Body of pancreas (tissue), 4 donors: ENCODE measurements around the gene NUP205. TPM values are rescaled to one million over a fixed set of nuclear protein-coding genes. Genes with fewer than 3 reads are reported as not detected.

ENCODE experiments used
- ATAC-seq: fragments of 150-250 bp; one replicate; pipeline ENCODE4 v1.9.1; 2016
- DNase-seq, 4 donors: peaks; one replicate each; pipeline ENCODE4 v3.0.0-alpha.2; 2019
- H3K27ac ChIP-seq, 4 donors: fragments of 200-600 bp; sonication (generic); 1 replicate in 3 of 4; 2 replicates in 1 of 4; pipeline versions ENCODE4 v1.5.1 to v1.6.1; 2016 to 2019; ENCODE audit warnings: mild to moderate bottlenecking in 1 of 4, mixed read lengths in 1 of 4, moderate library complexity in 1 of 4
- H3K27me3 ChIP-seq, 2 donors: fragments of 200-600 bp; sonication (generic); one replicate each; pipeline ENCODE4 v1.6.0; 2016; ENCODE audit warnings: mild to moderate bottlenecking in 1 of 2
- H3K36me3 ChIP-seq, 2 donors: fragments of 200-600 bp; sonication (generic); replicated peaks in 1 of 2; 2 replicates each; pipeline ENCODE4 v1.5.1; 2016; ENCODE audit warnings: low read depth in 2 of 2; ENCODE audit not compliant: insufficient read depth in 1 of 2
- H3K4me1 ChIP-seq: fragments of 200-600 bp; sonication (generic); one replicate; pipeline ENCODE4 v1.6.0; 2016
- H3K4me3 ChIP-seq, 2 donors: fragments of 200-600 bp; sonication (generic); 1 replicate in 1 of 2; 2 replicates in 1 of 2; pipeline ENCODE4 v1.5.1; 2016 to 2019
- H3K9me3 ChIP-seq, 3 donors: fragments of 200-600 bp; sonication (generic); 1 replicate in 2 of 3; 2 replicates in 1 of 3; pipeline ENCODE4 v1.5.1; 2016
- CTCF ChIP-seq, 7 experiments: fragments of 450-650 bp in 4 of 7; fragments of 200-600 bp in 3 of 7; sonication (generic) in 3 of 7; IDR thresholded peaks; one replicate each; pipeline ENCODE4 v1.5.1; 2016 to 2019; ENCODE audit warnings: antibody characterized with exemption in 7 of 7
- POLR2A ChIP-seq, 3 donors: fragments of 450-650 bp; IDR thresholded peaks; one replicate each; pipeline ENCODE4 v1.6.1; 2016; ENCODE audit warnings: antibody characterized with exemption in 3 of 3, mild to moderate bottlenecking in 2 of 3
- WGBS, 2 donors: methylation state at CpG; one replicate each; pipeline ENCODE4 v1.1.5; 2017; 5-methylcytosine and 5-hydroxymethylcytosine counted together
- intact Hi-C: fragments of 100-400 bp; cut with DNase I; formaldehyde crosslinking; loops from one replicate; pipeline ENCODE4 v1.15.1; 2023
- total RNA-seq, 2 donors: library from RNA; depleted of rRNA; stranded (reverse); fragments of >200 nt; gene quantifications; one replicate each; pipeline ENCODE4 v1.1.0, GENCODE V29; 2016

The NUP205 gene
- total RNA-seq, 2 donors from 2014 or later, result 13.7 to 24.4 TPM

GRCh38 chr7:135644154-135644553, 86.4 kb downstream of the NUP205 start:
- WGBS, 2 donors, result 53 to 79% methylated on average over 3 of the region's 3 CpGs
- DNase-seq, result no peak
- Histone ChIP-seq H3K9me3 (no peaks in the 10 kb centered on the region), H3K4me1 (no peaks in the 10 kb centered on the region), H3K27ac (no peak overlapping the region), H3K4me3 (no peak overlapping the region), H3K36me3 (peaks cover 0 to 11% of the 10 kb centered on the region in 2 donors), H3K27me3 (no peaks in the 10 kb centered on the region)
- TF ChIP-seq CTCF (IDR thresholded peaks at IDR 0.05), result no peak
- no peak for TF ChIP-seq POLR2A (IDR thresholded peaks at IDR 0.05)
- intact Hi-C loops, result loop anchor here (10.0 kb wide), 1 partner anchor 369 kb away; no protein-coding TSS in a partner anchor
- ATAC-seq, result no peak

DNA sequence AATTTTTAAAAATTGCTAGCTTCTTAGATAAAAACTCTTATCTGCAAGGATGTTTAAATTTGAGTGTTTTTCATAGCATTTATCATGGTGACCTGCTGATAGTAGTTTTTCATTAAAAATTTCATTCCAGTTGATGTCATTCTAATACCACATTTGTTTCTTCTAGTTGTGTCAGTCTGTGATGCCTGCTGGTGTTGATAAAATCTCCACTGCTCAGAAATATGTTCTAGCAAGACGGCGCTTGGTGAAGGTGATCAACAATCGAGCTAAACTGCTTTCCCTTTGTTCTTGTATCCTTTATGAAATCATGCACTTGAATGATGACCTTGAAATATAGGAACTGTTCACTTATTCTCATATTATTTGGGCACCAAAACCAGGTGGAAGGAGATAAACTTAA, 87.0 kb downstream of the NUP205 start:
- intact Hi-C loops, result loop anchor here (10.0 kb wide), 1 partner anchor 370 kb away; no protein-coding TSS in a partner anchor
- ATAC-seq (no peak), DNase-seq (no peak)
- WGBS, 2 donors, result 74 to 75% methylated on average over 3 of the region's 3 CpGs
- H3K27ac ChIP-seq, result no peak overlapping the region
- H3K4me1 ChIP-seq, result no peaks in the 10 kb centered on the region
- no peaks in the 10 kb centered on the region for H3K27me3 ChIP-seq
- H3K36me3 ChIP-seq, result peaks cover 0 to 11% of the 10 kb centered on the region in 2 donors
- H3K9me3 ChIP-seq, result no peaks in the 10 kb centered on the region
- no peak overlapping the region for H3K4me3 ChIP-seq
- TF ChIP-seq CTCF (IDR thresholded peaks at IDR 0.05), result no peak
- no peak for TF ChIP-seq POLR2A (IDR thresholded peaks at IDR 0.05)

DNA sequence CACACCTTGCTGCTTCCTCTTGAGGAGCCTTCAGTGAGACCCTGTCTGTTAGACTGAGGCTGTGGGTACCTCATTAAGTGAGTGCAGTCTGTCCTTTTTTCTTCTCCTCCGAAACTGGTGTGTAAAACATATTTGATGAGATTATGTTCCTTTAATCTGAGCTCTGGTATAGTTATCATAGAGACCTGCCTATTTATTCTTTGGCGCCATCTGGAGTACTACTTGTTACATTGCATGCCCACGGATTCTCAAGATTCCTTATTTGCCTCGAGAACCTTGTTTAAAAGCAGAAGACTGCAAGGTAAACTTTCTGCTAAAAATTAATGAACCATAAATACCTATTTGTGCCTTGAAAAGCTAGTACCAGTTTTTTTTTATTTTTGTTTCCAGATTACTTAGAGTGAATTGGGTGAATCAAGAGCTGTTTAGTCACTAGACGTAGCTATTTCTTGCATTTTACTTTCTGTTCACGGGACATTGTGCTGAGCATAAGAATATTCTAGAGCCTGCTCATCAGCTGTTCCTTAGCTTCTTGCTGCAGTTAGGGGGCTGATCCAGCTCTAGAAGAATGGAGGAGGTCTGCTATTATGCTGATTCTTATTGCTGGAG, 87.7 kb downstream of the NUP205 start:
- ATAC-seq (peak; percentile 59), DNase-seq (peak in 1 of 4 donors; percentile 31)
- 38% methylated on average over 6 of the region's 6 CpGs for WGBS, 2 donors
- Histone ChIP-seq H3K4me1 (no peaks in the 10 kb centered on the region), H3K9me3 (no peaks in the 10 kb centered on the region), H3K4me3 (no peak overlapping the region), H3K27ac (no peak overlapping the region), H3K36me3 (peaks cover 0 to 11% of the 10 kb centered on the region in 2 donors), H3K27me3 (no peaks in the 10 kb centered on the region)
- peak; percentile 25 to 72 (median 66) for TF ChIP-seq CTCF (IDR thresholded peaks at IDR 0.05)
- no peak for TF ChIP-seq POLR2A (IDR thresholded peaks at IDR 0.05)
- intact Hi-C loops, result loop anchor here (10.0 kb wide), 1 partner anchor 371 kb away; no protein-coding TSS in a partner anchor

- Histone ChIP-seq H3K4me1 (no peaks in the 10 kb centered on the region), H3K27ac (no peak overlapping the region), H3K9me3 (no peaks in the 10 kb centered on the region), H3K36me3 (peaks cover 0 to 9% of the 10 kb centered on the region in 2 donors), H3K27me3 (no peaks in the 10 kb centered on the region), H3K4me3 (no peak overlapping the region)
- DNase-seq, result no peak
- 77 to 93% methylated on average over 1 of the region's 1 CpG for WGBS, 2 donors
- ATAC-seq, result no peak
- intact Hi-C loops, result loop anchor here (10.0 kb wide), 1 partner anchor 373 kb away; no protein-coding TSS in a partner anchor
- TF ChIP-seq CTCF (IDR thresholded peaks at IDR 0.05), result no peak
Observed at GRCh38 chr7:135647755-135648154, 90.0 kb downstream of the NUP205 start.

DNA sequence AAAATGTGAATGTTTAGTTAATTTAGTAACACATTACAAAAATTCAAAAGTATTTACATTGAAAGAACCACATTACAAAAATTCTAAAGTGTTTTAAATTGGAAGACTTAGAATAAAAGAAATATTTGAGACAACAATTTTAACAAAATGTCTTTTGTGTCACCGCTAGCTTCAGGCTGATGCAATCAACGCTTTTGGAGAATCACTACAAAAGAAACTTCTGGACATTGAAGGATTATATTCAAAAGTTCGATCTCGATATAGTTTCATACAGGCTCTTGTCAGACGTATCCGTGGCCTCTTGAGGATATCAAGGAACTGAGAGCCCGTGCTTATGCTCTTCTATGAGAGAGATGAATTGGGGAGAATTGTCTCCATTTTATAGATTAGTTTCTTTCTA, 90.5 kb downstream of the NUP205 start:
- Histone ChIP-seq H3K36me3 (peaks cover 0 to 9% of the 10 kb centered on the region in 2 donors), H3K4me3 (no peak overlapping the region), H3K9me3 (no peaks in the 10 kb centered on the region), H3K27me3 (no peaks in the 10 kb centered on the region), H3K4me1 (no peaks in the 10 kb centered on the region), H3K27ac (no peak overlapping the region)
- ATAC-seq (no peak), DNase-seq (no peak)
- 89 to 95% methylated on average over 7 of the region's 7 CpGs for WGBS, 2 donors
- intact Hi-C loops, result loop anchor here (10.0 kb wide), 1 partner anchor 373 kb away; no protein-coding TSS in a partner anchor
- TF ChIP-seq CTCF (IDR thresholded peaks at IDR 0.05) (no peak), POLR2A (IDR thresholded peaks at IDR 0.05) (no peak)
